Stimulated activated CD8-positive, alpha-beta memory T cell treated with anti-CD3 and anti-CD28 coated beads, Interleukin-15, amount 100 ng/mL, for 4 hours (primary cell): ENCODE measurements around the gene FAM81B.

ENCODE experiments used
- DNase-seq, 2 donors: peaks; one replicate each; pipeline ENCODE4 v3.0.0-alpha.2; 2020; ENCODE audit warnings: low read depth in 2 of 2

The FAM81B gene

GRCh38 chr5:95401626-95402025 is 10.5 kb downstream of the FAM81B start:
- no peak for DNase-seq

GRCh38 chr5:95403996-95404395 is 12.8 kb downstream of the FAM81B start:
- DNase-seq, result no peak

DNA sequence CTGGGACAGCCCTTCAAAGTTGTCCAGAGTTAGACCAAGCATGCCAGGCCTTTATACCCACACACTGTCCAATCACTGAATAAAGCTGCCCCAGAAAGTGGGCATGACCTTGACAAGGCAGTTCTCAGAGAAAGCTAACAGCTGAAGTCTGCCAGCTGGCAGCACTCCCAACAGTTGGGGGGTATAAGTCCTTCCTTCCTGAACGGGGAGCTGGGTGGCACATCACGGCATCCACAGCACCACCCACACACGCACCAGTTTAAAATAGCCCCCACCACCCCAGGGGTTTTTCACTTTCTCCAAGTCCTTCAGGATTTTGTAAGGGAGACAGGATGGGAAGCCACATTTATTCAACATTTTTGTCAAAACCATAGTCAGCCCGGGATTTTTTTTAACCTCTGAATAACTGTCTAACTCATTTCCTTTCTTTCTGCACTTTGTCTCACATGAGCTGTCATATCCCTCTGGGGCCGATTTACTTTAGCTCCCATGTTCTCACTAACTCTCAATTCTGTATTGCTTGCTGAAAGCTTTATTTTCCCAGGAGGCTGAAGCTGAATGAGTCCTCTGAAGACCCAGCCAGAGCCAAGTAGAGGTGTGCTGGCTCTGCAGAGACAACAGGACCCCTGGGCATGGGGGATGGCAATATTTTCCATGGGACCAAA is 15.4 kb downstream of the FAM81B start:
- DNase-seq, result no peak

DNA sequence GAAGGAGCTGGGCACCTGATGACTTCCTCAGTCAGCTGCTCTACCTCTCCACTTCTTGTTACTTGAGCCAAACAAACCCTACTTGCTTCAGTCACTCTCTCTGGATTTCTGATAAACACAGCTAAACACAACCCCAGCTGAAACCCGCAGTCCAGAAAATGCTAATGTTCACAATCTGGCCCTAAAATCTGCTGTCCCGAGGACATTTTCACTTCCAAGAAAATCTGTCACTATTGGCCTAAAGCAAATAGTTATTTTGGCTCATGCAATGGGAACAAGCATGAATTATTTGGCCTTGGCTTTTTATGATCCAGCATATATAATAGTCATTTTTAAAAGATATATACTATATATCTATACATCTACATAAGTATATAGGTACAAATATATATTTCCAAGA is 19.1 kb downstream of the FAM81B start:
- no peak for DNase-seq

- DNase-seq, result no peak
These were observed 20.3 kb downstream of the FAM81B start for GRCh38 chr5:95411474-95411873.

DNA sequence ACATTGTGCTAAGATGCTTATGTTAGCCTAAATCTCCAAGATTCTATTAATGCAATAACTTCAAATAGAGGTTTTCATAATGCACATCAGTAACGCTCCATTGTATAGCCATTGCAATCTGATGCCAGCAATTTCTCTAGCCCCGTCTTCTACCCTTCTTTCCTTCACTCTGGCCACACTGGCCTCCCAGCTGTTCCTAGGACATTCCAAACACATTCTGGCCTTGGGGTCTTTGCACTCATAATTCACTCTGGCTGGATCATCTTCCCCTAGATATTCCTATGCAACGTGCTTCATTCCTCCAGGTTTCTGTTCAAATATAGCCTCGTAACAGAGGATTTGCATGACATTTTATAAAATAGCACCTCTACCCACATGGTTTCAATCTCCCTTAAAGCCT is 23.3 kb downstream of the FAM81B start:
- DNase-seq, result no peak

DNA sequence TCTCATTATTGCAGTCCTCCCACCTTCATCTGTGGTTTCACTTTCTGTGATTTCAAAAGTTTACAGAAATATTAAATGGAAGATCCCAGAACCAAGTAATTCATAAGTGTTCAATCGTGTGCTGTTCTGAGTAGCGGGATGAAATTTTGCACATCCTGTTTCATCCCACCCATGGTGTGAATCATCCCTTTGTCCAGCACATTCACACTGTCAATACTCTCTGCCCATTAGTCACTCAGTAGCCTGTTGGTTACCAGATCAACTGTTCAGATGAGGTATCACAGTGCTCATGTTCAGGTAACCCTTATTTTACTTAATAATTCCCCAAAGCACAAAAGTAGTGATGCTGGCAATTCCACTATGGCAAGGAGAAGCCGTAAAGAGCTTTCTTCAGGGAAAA is 26.8 kb downstream of the FAM81B start:
- DNase-seq, result no peak

DNA sequence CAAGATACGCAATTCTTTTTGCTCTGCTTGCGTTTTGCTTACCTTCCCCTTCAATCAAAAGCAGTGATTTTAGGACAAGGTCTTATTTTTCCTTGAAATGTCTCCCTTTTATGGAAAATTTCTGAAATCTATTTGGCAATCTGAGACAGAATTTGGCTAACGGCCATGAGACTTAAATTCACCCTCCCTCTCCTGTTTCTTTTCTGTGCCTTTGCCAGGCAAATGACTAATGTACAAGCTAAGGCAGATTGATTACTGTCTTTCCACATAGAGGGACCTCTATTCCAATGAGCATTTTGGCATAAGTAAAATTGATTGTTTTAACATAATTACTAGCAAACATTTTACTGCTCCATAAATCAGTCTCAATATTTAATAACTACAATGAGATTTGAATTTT is 31.7 kb downstream of the FAM81B start:
- DNase-seq, result no peak

DNA sequence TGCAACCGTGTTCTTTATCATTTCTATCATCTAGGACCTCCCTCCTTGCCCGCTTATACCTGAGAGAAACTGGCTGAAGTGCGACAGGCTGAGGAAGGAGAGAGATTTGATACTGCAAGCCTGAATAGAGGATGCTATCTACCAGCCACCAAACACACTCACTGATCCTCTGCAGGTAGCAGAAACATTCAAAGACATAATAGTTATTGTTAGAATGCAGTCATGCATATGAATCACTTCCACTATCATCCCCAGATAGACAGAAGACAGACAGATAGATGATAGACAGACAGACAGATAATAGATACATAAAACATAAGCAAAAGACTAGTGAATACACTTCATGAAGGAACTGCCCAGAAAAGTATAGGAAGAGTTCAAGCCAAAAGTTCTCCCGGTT is 32.9 kb downstream of the FAM81B start:
- no peak for DNase-seq

DNA sequence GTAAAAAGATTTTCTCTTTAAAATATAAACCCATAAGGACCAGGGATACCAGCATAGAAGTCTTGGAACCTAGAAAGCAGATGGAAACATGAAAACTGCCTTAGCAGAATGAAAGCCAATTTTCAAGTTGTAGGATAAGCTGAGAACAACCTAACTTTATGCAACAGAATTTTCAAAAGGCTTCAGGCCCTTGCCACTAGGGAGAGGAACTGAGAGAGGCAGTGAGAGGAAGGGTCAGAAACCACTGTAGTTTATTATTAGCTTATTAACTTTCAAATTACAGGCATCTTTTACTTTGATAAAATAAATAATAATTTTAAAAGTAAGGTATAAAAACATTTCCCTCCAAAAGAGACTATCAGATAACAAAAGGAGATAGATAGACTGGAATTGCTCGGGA is 33.4 kb downstream of the FAM81B start:
- DNase-seq, result no peak

DNA sequence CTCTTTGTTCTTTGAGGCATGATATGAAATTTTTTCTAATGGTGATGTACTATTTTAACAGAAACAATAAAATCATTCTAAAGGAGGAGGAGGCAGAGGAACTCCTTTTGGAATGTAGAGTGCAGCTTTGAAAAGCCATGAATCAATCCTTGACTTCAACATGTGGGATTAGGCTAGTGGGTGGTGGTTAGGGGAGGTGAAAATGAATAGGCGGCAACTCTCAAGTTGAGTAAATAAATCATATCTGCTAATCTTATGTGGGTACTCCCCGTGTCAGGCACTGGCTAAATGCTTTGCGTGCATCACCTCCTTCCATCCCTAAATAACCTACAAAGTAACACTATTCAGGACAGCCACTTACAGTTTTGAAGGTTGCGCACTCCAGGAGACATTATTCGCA is 35.1 kb downstream of the FAM81B start:
- no peak for DNase-seq

GRCh38 chr5:95432779-95433178 is 41.6 kb downstream of the FAM81B start:
- DNase-seq, result no peak

- DNase-seq, result no peak
These were observed 48.8 kb downstream of the FAM81B start for GRCh38 chr5:95439801-95440493.

GRCh38 chr5:95440825-95441224 is 49.7 kb downstream of the FAM81B start:
- DNase-seq, result no peak

DNA sequence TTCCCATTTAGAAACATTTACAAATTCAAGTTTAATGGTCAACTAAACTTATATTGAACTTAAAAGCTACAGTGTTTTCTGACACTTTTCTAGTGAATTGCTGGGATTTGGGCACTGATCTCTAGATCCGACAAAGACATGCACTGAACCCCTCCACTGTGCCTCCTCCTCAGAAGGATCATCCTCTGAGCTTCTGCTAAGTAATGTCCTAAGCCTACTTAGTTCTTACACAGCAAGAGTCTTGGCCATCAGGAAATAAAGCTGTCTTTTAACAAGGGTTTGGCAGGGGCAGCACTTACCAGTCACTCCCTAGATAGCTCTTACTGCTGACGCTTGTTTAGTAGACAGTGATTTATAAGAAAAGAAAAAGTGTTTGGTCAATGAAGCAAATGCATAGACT is 50.5 kb downstream of the FAM81B start:
- no peak for DNase-seq

GRCh38 chr5:95445442-95445841 is 54.3 kb downstream of the FAM81B start:
- DNase-seq, result no peak

- no peak for DNase-seq
These were observed 54.8 kb downstream of the FAM81B start for GRCh38 chr5:95445995-95446394.

DNA sequence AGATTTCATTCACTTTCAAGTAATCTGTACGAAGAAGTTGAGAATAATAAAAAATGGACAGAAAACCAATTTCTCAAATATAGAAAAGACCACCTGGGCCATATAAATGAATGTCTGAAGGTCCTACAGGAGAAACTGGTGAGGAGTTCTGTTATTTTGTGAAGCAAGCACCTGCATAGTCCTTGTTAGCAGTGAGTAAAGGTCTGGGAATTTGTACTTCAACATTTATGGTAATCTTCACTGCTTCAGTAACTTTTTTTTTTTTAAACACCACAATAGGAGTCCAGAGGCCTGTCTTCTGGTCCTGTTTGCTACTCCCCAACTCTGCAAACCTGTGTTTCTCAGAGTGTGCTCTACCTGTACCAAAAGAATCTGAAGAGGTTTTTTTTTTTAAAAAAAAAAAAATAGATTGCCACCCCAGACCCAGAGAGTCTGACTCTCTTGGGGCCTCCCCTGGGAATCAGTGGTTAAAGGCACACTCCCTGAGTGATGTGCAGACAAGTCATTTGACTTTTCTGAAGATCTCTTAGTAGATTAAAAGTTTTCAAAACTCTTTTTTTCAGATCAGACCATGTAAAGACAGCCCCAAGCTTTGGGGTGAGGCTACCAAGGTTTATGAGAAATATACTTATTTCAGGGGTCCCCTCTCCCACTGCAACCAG is 55.5 kb downstream of the FAM81B start:
- no peak for DNase-seq

- no peak for DNase-seq
These were observed 56.8 kb downstream of the FAM81B start for GRCh38 chr5:95447961-95448360.

- DNase-seq, result no peak
These were observed 57.6 kb downstream of the FAM81B start for GRCh38 chr5:95448789-95449188.

DNA sequence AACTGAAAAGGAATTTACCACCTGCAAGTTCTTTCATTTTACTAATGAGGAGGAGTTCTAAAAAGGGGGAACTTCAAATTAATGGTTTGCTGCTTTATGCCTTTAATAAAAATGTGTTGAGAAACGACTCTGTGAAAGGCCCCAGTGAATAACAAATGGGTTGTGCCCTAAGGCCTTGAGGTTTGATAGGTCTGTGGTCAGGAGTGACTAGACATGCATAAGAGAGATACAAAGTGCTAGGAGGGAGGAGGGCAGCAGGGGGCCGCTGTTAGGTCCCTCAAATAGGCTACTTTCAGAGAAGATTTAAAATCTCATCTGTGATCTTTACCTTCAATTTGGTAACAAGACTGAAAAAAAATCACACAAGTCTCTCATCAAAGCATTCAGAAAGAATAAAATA is 58.3 kb downstream of the FAM81B start:
- no peak for DNase-seq

DNA sequence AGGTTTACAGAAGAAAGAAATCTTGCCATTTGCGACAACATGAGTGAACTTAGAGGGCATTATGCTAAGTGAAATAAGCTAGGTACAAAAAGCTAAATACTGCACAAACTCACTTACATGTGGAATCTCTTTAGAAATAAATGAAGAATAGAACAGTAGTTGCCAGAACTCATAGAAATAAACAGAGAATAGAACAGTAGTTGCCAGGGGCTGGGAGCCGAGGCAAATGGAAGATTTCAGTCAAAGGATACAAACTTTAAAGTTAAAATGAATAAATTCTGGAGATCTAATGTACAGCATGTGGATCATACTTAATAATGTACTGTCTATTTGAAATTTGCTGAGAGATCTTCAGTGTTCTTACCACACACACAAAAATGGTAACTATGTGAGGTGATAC is 63.4 kb downstream of the FAM81B start:
- DNase-seq, result no peak

- no peak for DNase-seq
These were observed 69.5 kb downstream of the FAM81B start for GRCh38 chr5:95460665-95461064.
